Measurements from ENCODE around the gene UNC79. TPM values are rescaled to one million over a fixed set of nuclear protein-coding genes. Genes with fewer than 3 reads are reported as not detected.

UNC79 gene
- total RNA-seq, 4 donors from 2014 or later: 0.13 to 0.16 (median 0.15) TPM; not detected in 1

DNA sequence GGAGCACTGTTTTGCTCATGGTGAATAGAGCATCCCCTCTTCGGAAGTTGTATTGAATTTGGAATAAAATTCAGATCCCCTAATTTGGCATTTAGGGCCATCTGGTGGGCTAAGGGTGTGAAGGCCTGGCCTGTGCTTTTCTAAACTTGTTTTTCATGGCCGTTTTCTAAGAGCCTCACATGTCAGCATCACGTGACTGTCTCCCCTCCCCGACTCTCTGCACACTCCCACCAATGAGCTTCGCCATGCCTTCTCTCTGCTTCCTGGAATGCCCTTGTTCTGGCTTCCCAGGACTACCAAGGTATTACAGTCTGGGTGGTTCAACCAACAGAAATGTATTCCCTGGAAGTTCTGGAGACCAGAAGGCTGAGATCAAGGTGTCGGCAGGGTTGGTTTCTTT, 272.2 kb downstream of the UNC79 start:
- Histone ChIP-seq H3K36me3 (no peaks in the 10 kb centered on the region), H3K27ac (no peak overlapping the region), H3K4me1 (no peaks in the 10 kb centered on the region), H3K9me3 (peaks cover 0 to 6% (median 0%) of the 10 kb centered on the region in 3 donors), H3K4me3 (no peak overlapping the region), H3K27me3 (no peaks in the 10 kb centered on the region)
- TF ChIP-seq POLR2AphosphoS5 (IDR thresholded peaks at IDR 0.05): no peak
- TF ChIP-seq, protein P1, sequence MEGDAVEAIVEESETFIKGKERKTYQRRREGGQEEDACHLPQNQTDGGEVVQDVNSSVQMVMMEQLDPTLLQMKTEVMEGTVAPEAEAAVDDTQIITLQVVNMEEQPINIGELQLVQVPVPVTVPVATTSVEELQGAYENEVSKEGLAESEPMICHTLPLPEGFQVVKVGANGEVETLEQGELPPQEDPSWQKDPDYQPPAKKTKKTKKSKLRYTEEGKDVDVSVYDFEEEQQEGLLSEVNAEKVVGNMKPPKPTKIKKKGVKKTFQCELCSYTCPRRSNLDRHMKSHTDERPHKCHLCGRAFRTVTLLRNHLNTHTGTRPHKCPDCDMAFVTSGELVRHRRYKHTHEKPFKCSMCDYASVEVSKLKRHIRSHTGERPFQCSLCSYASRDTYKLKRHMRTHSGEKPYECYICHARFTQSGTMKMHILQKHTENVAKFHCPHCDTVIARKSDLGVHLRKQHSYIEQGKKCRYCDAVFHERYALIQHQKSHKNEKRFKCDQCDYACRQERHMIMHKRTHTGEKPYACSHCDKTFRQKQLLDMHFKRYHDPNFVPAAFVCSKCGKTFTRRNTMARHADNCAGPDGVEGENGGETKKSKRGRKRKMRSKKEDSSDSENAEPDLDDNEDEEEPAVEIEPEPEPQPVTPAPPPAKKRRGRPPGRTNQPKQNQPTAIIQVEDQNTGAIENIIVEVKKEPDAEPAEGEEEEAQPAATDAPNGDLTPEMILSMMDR (IDR thresholded peaks at IDR 0.05): no peak
- no peak for TF ChIP-seq POLR2A (IDR thresholded peaks at IDR 0.05)
- no peak for TF ChIP-seq EP300 (IDR thresholded peaks at IDR 0.05)
- ATAC-seq: no peak
- 73 to 100% methylated on average over 1 to 6 of the region's 6 CpGs for WGBS, 2 donors (ENCODE audit: low coverage in 1 of 2)

DNA sequence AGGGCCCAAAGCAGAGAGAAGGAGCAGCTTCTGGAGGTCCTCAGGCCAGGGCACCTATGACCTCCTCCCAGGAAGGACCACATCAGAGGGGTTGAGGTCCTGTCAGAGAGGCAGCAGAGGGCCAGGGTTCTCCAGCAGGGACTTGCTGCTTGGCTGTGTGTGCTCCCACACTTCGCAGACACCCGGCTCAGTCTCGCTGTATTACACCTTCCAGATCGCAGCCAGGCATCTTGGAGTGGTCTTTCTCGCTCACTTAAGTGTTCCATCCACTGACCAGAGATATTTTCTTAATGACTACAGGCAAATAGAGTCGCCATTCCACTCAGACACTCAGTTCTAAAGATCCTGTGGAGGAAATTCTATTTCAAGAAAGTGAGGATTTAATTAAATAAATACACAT, 273.2 kb downstream of the UNC79 start:
- no peak overlapping the region for H3K27ac ChIP-seq
- no peaks in the 10 kb centered on the region for H3K36me3 ChIP-seq
- H3K4me3 ChIP-seq: no peak overlapping the region
- no peaks in the 10 kb centered on the region for H3K4me1 ChIP-seq
- WGBS, 2 donors (ENCODE audit: low coverage in 1 of 2): 86 to 89% methylated on average over 3 to 6 of the region's 6 CpGs
- H3K9me3 ChIP-seq: peaks cover 0 to 5% (median 0%) of the 10 kb centered on the region in 3 donors
- no peak for ATAC-seq
- TF ChIP-seq, protein P1 (IDR thresholded peaks at IDR 0.05): no peak
- TF ChIP-seq EP300 (IDR thresholded peaks at IDR 0.05) (no peak), POLR2A (IDR thresholded peaks at IDR 0.05) (no peak), POLR2AphosphoS5 (IDR thresholded peaks at IDR 0.05) (no peak)
- H3K27me3 ChIP-seq: no peaks in the 10 kb centered on the region

DNA sequence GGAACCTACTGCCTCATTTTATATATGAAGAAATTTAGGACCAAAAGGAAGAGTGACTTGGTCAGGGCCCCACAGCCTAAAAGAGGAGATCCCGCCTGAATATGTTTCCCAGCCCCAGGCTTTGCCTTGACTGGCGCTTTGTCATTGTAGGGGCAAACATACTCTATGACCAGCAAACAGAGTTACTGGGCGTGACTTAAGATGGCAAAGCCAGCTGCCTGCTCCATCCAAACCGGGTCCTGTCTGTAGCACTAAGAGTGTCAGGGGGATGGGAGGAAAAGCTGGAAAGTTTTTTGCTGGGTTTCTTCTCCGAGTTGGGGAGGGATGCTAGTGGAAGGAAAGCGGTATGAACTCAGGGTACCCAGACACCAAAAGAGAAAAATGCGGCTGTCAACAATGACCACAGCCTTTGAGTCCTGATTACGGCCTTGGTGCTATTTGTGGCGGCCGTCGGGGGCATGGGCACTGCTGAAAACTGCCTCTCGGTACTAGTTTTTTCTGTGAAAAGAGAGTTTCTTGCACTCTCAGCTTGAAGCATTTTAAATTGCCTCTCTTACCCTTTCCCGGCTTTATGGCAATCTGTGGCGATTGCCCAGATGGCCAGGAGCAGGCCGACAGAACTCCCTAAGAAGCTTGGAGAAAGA, 274.9 kb downstream of the UNC79 start:
- no peaks in the 10 kb centered on the region for H3K27me3 ChIP-seq
- H3K36me3 ChIP-seq: no peaks in the 10 kb centered on the region
- H3K27ac ChIP-seq: no peak overlapping the region
- no peak for TF ChIP-seq EP300 (IDR thresholded peaks at IDR 0.05)
- no peak for TF ChIP-seq POLR2A (IDR thresholded peaks at IDR 0.05)
- TF ChIP-seq POLR2AphosphoS5 (IDR thresholded peaks at IDR 0.05): no peak
- 82 to 89% methylated on average over 4 to 15 of the region's 15 CpGs for WGBS, 2 donors (ENCODE audit: low coverage in 1 of 2)
- peaks cover 0 to 3% (median 0%) of the 10 kb centered on the region in 3 donors for H3K9me3 ChIP-seq
- no peak for ATAC-seq
- H3K4me3 ChIP-seq: no peak overlapping the region
- no peaks in the 10 kb centered on the region for H3K4me1 ChIP-seq

DNA sequence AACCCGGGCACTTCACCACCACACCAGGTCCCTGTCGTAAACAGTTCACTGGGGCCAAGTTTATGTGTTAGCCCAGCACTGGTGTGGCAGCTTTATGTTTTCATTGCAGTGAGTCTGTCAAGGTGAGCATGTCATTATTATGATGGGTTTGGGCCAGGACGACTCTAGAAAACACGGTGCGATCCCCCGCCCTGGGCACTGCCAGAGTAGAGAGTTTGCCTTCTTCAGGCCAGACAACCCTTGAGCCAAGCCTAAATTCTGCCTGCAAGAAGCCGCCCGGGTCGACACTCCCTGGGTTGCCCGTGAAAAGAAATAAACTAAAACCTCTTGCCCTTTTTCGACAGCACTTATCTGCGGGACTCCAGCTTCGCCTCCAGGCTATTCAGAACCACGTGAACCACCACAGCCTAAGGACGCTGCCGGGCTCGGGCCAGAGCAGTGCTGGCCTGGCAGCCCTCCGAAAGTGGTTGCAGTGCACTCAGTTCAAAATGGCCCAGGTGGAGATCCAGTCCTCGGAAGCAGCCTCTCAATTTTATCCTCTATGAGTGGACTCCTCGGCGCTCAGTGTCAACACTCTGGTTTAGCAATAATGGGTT, 275.7 kb downstream of the UNC79 start:
- H3K27ac ChIP-seq: no peak overlapping the region
- no peak for ATAC-seq
- TF ChIP-seq POLR2A (IDR thresholded peaks at IDR 0.05): no peak
- TF ChIP-seq, protein P1 (IDR thresholded peaks at IDR 0.05): no peak
- TF ChIP-seq EP300 (IDR thresholded peaks at IDR 0.05): no peak
- no peak for TF ChIP-seq POLR2AphosphoS5 (IDR thresholded peaks at IDR 0.05)
- no peaks in the 10 kb centered on the region for H3K4me1 ChIP-seq
- H3K4me3 ChIP-seq: no peak overlapping the region
- H3K36me3 ChIP-seq: no peaks in the 10 kb centered on the region
- H3K9me3 ChIP-seq: no peaks in the 10 kb centered on the region
- H3K27me3 ChIP-seq: no peaks in the 10 kb centered on the region
- WGBS, 2 donors (ENCODE audit: low coverage in 1 of 2): 71 to 83% methylated on average over 7 to 11 of the region's 21 CpGs

DNA sequence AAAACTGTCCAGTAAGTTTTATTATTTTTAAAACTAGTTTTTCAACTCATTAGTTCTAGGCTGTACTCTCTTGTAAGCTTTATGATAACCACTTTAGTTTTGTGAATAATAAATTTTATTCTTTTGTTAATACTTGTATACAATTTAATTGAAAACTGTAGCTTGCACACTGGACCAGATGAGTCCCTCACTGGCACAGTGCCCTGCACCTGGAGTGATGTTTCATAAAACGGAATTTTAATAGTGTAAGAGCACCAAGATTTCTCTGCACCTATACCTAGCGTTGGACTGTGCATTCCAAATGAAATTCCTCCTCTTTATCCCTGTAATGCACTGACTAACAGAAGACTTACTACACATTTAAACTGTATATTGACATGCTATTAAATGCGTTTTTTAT, 276.7 kb downstream of the UNC79 start:
- Histone ChIP-seq H3K27me3 (peaks cover 2% of the 10 kb centered on the region), H3K27ac (no peak overlapping the region), H3K4me3 (no peak overlapping the region), H3K9me3 (no peaks in the 10 kb centered on the region), H3K36me3 (no peaks in the 10 kb centered on the region), H3K4me1 (no peaks in the 10 kb centered on the region)
- 62 to 68% methylated on average over 3 of the region's 3 CpGs for WGBS, 2 donors (ENCODE audit: low coverage in 1 of 2)
- TF ChIP-seq POLR2AphosphoS5 (IDR thresholded peaks at IDR 0.05) (no peak), POLR2A (IDR thresholded peaks at IDR 0.05) (no peak), EP300 (IDR thresholded peaks at IDR 0.05) (no peak)
- TF ChIP-seq, protein P1 (IDR thresholded peaks at IDR 0.05): no peak
- ATAC-seq: no peak
